WTC11 (cell line): ENCODE measurements around the gene PDE5A. TPM values are rescaled to one million over a fixed set of nuclear protein-coding genes. Genes with fewer than 3 reads are reported as not detected.

ENCODE experiments used
- ATAC-seq: fragments of 200-7000 bp; cut with Tn5 transposase; 2 replicates; pipeline ENCODE4 v1.10.0; 2021; ENCODE audit warnings: mild to moderate bottlenecking, moderate library complexity
- Bru-seq: library from RNA; stranded (reverse); fragments of 400-500 nt; gene quantifications from one replicate; lab custom pipeline; 2021; lab: Mats Ljungman, UMichigan
- CTCF ChIA-PET: fragments of 300-600 bp; sonication (Branson Sonifier 250); formaldehyde crosslinking; loops from one replicate; lab custom pipeline; 2021; ENCODE audit warnings: antibody characterized with exemption; lab: Charles Lee
- POLR2A ChIA-PET: fragments of 350-600 bp; sonication (Branson Sonifier 250); formaldehyde crosslinking; loops from one replicate; lab custom pipeline; 2021; ENCODE audit warnings: antibody characterized with exemption; lab: Charles Lee
- DNase-seq: peaks from one replicate; pipeline ENCODE4 v3.0.0; 2021; ENCODE audit warnings: low spot score
- H3K27ac Mint-ChIP-seq: 2 replicates; pipeline ENCODE4 v1.8.0; 2021; ENCODE audit warnings: mixed read lengths
- H3K27me3 Mint-ChIP-seq: 2 replicates; pipeline ENCODE4 v1.8.0; 2021; ENCODE audit warnings: low read depth, mild to moderate bottlenecking, moderate library complexity, mixed read lengths
- H3K36me3 Mint-ChIP-seq: 2 replicates; pipeline ENCODE4 v1.8.0; 2021; ENCODE audit warnings: mixed read lengths
- H3K4me1 Mint-ChIP-seq: 2 replicates; pipeline ENCODE4 v1.8.0; 2022; ENCODE audit warnings: mixed read lengths
- H3K4me3 Mint-ChIP-seq: 2 replicates; pipeline ENCODE4 v1.8.0; 2021; ENCODE audit warnings: mild to moderate bottlenecking, moderate library complexity, mixed read lengths
- H3K9me3 Mint-ChIP-seq: 2 replicates; pipeline ENCODE4 v1.8.0; 2021; ENCODE audit warnings: mixed read lengths
- CREM ChIP-seq: sonication (generic); formaldehyde crosslinking; IDR thresholded peaks from 2 replicates; pipeline ENCODE4 v1.8.1; 2022; ENCODE audit warnings: mild to moderate bottlenecking, missing genetic modification reagents, moderate library complexity
- ETV6 ChIP-seq: sonication (generic); formaldehyde crosslinking; IDR thresholded peaks from 2 replicates; pipeline ENCODE4 v1.8.1; 2022; ENCODE audit warnings: mild to moderate bottlenecking, missing genetic modification reagents
- FOXK1 ChIP-seq: sonication (generic); formaldehyde crosslinking; IDR thresholded peaks from 2 replicates; pipeline ENCODE4 v1.8.0; 2022; ENCODE audit warnings: mild to moderate bottlenecking, moderate library complexity, missing genetic modification reagents
- FOXP1 ChIP-seq: sonication (generic); formaldehyde crosslinking; IDR thresholded peaks from 2 replicates; pipeline ENCODE4 v1.8.0; 2022; ENCODE audit warnings: missing genetic modification reagents, mild to moderate bottlenecking, moderate library complexity, borderline replicate concordance
- GABPB1 ChIP-seq: sonication (generic); formaldehyde crosslinking; IDR thresholded peaks from 2 replicates; pipeline ENCODE4 v1.8.1; 2023; ENCODE audit warnings: mild to moderate bottlenecking, missing genetic modification reagents
- GRHL2 ChIP-seq: fragments of 250-450 bp; sonication (Bioruptor Pico); IDR thresholded peaks from 2 replicates; pipeline ENCODE4 v1.8.0; 2022; ENCODE audit warnings: mild to moderate bottlenecking, moderate library complexity; ENCODE audit not compliant: insufficient replicate concordance, severe bottlenecking
- MYBL2 ChIP-seq: sonication (generic); formaldehyde crosslinking; IDR thresholded peaks from 2 replicates; pipeline ENCODE4 v1.8.1; 2023; ENCODE audit warnings: mild to moderate bottlenecking, moderate library complexity, missing genetic modification reagents
- SP1 ChIP-seq: sonication (generic); formaldehyde crosslinking; conservative IDR thresholded peaks from 2 replicates; pipeline ENCODE4 v1.8.1; 2022; ENCODE audit warnings: missing genetic modification reagents
- TEAD1 ChIP-seq: sonication (generic); formaldehyde crosslinking; IDR thresholded peaks from 2 replicates; pipeline ENCODE4 v1.8.0; 2022; ENCODE audit warnings: mild to moderate bottlenecking, missing genetic modification reagents
- TP53 ChIP-seq: sonication (generic); formaldehyde crosslinking; IDR thresholded peaks from 2 replicates; pipeline ENCODE4 v1.8.1; 2023; ENCODE audit warnings: mild to moderate bottlenecking, missing genetic modification reagents
- ZNF121 ChIP-seq: sonication (generic); formaldehyde crosslinking; IDR thresholded peaks from 2 replicates; pipeline ENCODE4 v1.8.0; 2023; ENCODE audit warnings: missing genetic modification reagents
- ZNF416 ChIP-seq: fragments of 250-450 bp; sonication (Bioruptor Pico); IDR thresholded peaks from 2 replicates; pipeline ENCODE4 v1.9.0; 2021; ENCODE audit warnings: mild to moderate bottlenecking, inconsistent platforms
- long read RNA-seq, 3 experiments: library from RNA in 1 of 3; library from capped mRNA in 1 of 3; library from polyadenylated mRNA in 1 of 3; unstranded in 2 of 3; stranded (forward) in 1 of 3; transcript quantifications; one replicate each; pipeline ENCODE4 v2.0.0, GENCODE V29; 2021
- total RNA-seq: library from RNA; stranded (reverse); gene quantifications from 3 replicates; pipeline ENCODE4 v1.2.3, GENCODE V29; 2021
- TF ChIP-seq, protein P1 (sequence below): sonication (generic); formaldehyde crosslinking; IDR thresholded peaks from 2 replicates; pipeline ENCODE4 v1.8.1; 2023; ENCODE audit warnings: mild to moderate bottlenecking, missing genetic modification reagents, borderline replicate concordance
- TF ChIP-seq, protein P2 (sequence below): sonication (generic); formaldehyde crosslinking; IDR thresholded peaks from 2 replicates; pipeline ENCODE4 v1.8.0; 2022; ENCODE audit warnings: mild to moderate bottlenecking, missing genetic modification reagents
- TF ChIP-seq, protein P3 (sequence below): sonication (generic); formaldehyde crosslinking; IDR thresholded peaks from 2 replicates; pipeline ENCODE4 v1.8.1; 2023; ENCODE audit warnings: mild to moderate bottlenecking, missing genetic modification reagents, moderate library complexity
- TF ChIP-seq, protein P4 (sequence below): sonication (generic); formaldehyde crosslinking; IDR thresholded peaks from 2 replicates; pipeline ENCODE4 v1.8.1; 2023; ENCODE audit warnings: mild to moderate bottlenecking, missing genetic modification reagents
- TF ChIP-seq, protein P5 (sequence below): sonication (generic); formaldehyde crosslinking; IDR thresholded peaks from 2 replicates; pipeline ENCODE4 v1.8.0; 2023; ENCODE audit warnings: missing genetic modification reagents, mild to moderate bottlenecking, borderline replicate concordance
- TF ChIP-seq, protein P6 (sequence below): sonication (generic); formaldehyde crosslinking; IDR thresholded peaks from 2 replicates; pipeline ENCODE4 v1.8.1; 2022; ENCODE audit warnings: mild to moderate bottlenecking, moderate library complexity, missing genetic modification reagents
- TF ChIP-seq, protein P7 (sequence below): sonication (generic); formaldehyde crosslinking; IDR thresholded peaks from 2 replicates; pipeline ENCODE4 v1.8.1; 2023; ENCODE audit warnings: mild to moderate bottlenecking, moderate library complexity, missing genetic modification reagents

Gene PDE5A
- total RNA-seq (25.6 to 26.4 TPM (median 26.4 TPM) in 3 replicates), Bru-seq, nascent RNA (percentile 82 among the genes with signal in this experiment)
- long read RNA-seq, experiment 1, full-length matches to known transcripts: 42 of 79 reads
- long read RNA-seq, experiment 1, partial matches to known transcripts: 13 of 79 reads
- long read RNA-seq, experiment 1, other reads (novel, unspliced or antisense): 24 of 79 reads
- long read RNA-seq, experiment 2, full-length matches to known transcripts: 5 of 35 reads
- long read RNA-seq, experiment 2, partial matches to known transcripts: 8 of 35 reads
- long read RNA-seq, experiment 2, other reads (novel, unspliced or antisense): 22 of 35 reads
- long read RNA-seq, experiment 3, partial matches to known transcripts: 0 of 5 reads
- long read RNA-seq, experiment 3, other reads (novel, unspliced or antisense): 5 of 5 reads

DNA sequence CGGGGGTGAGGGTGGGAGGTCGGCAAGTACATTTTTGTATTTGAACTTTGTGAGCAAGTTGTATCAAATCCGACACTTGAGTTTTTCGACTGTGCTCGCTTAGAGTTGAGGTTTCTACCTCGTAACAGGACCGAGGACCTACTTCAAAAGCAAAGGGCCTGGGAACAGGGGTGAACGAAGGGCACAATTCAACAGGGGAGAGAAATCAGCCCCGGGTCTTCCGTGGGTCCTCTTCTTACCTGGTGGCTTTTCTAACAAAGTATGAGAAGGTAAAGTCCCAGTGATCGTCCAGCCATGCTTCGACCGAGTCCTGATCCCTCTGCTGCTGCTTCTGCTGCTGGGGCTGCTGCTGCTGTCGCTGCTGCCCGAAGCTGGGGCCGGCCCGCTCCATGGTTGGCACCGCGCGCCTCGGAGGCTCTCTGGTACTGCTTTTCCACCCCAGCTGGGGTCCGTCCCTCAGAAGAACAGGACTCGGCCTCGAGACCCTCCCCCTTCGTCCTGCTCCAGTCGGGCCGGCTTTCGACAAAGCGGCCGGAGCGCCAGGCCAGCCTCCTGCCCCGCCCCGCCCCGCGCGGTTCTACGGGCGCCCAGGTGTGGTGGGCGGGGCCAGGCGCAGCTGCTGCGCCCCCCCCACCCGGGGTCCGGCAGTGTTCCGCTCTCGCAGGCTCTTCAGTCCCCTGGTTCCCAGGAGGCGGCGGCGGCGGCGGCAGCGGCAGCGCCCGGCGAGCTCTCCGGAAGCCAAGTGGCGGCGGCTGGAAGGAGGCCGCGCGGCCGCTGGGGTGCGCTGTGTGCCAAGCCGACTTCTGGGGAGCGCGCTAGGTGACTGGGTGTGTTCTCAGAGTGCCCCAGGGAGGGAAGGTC is at the start of gene PDE5A:
Gene PDE5A, minus strand, starts transcription at position 524 of the 861 bp plus-strand sequence. Its CDS starts 133 bp downstream, at position 391.
- H3K4me1 Mint-ChIP-seq: peaks cover 33% of the 10 kb centered on the region
- ChIA-PET CTCF (interaction anchor here (0.6 to 2.7 kb wide), 60 partner anchors 13 to 438 kb away, joined by 3 to 45 read pairs (median 4); partner anchors contain the start of gene MAD2L1), POLR2A (interaction anchor here (0.6 to 1.4 kb wide), 4 partner anchors 13 to 438 kb away, joined by 3 to 5 read pairs (median 4); partner anchors contain the start of gene MAD2L1)
- H3K27ac Mint-ChIP-seq: peak within 1 kb of the TSS; percentile 95
- ATAC-seq: peak; percentile 82
- H3K9me3 Mint-ChIP-seq: no peaks in the 10 kb centered on the region
- no peaks in the 10 kb centered on the region for H3K36me3 Mint-ChIP-seq
- DNase-seq: peak; percentile 93
- no peaks in the 10 kb centered on the region; the same call in 1 of the 2 replicates for H3K27me3 Mint-ChIP-seq
- peak within 1 kb of the TSS; percentile 94 for H3K4me3 Mint-ChIP-seq
- TF ChIP-seq CREM (CRISPR knock-in tag) (peak; percentile 29; the same call in 1 of the 2 replicates), ETV6 (peak; percentile 94), ZNF416 (CRISPR knock-in tag) (0 out of 2 replicates have a peak, but pooled peaks have one; percentile 23), TP53 (CRISPR knock-in tag) (peak; percentile 68; the same call in 1 of the 2 replicates), GABPB1 (CRISPR knock-in tag) (peak; percentile 23; the same call in 1 of the 2 replicates), SP1 (CRISPR knock-in tag) (peak; percentile 95), FOXP1 (CRISPR knock-in tag) (peak; percentile 60), TEAD1 (peak; percentile 80), GRHL2 (CRISPR knock-in tag) (no peak), MYBL2 (CRISPR knock-in tag) (0 out of 2 replicates have a peak, but pooled peaks have one; percentile 55), FOXK1 (CRISPR knock-in tag) (peak; percentile 49; the same call in 1 of the 2 replicates), ZNF121 (CRISPR knock-in tag) (peak; percentile 58; the same call in 1 of the 2 replicates)
- TF ChIP-seq, protein P1, sequence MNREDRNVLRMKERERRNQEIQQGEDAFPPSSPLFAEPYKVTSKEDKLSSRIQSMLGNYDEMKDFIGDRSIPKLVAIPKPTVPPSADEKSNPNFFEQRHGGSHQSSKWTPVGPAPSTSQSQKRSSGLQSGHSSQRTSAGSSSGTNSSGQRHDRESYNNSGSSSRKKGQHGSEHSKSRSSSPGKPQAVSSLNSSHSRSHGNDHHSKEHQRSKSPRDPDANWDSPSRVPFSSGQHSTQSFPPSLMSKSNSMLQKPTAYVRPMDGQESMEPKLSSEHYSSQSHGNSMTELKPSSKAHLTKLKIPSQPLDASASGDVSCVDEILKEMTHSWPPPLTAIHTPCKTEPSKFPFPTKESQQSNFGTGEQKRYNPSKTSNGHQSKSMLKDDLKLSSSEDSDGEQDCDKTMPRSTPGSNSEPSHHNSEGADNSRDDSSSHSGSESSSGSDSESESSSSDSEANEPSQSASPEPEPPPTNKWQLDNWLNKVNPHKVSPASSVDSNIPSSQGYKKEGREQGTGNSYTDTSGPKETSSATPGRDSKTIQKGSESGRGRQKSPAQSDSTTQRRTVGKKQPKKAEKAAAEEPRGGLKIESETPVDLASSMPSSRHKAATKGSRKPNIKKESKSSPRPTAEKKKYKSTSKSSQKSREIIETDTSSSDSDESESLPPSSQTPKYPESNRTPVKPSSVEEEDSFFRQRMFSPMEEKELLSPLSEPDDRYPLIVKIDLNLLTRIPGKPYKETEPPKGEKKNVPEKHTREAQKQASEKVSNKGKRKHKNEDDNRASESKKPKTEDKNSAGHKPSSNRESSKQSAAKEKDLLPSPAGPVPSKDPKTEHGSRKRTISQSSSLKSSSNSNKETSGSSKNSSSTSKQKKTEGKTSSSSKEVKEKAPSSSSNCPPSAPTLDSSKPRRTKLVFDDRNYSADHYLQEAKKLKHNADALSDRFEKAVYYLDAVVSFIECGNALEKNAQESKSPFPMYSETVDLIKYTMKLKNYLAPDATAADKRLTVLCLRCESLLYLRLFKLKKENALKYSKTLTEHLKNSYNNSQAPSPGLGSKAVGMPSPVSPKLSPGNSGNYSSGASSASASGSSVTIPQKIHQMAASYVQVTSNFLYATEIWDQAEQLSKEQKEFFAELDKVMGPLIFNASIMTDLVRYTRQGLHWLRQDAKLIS: peak; percentile 85; the same call in 1 of the 2 replicates
- TF ChIP-seq, protein P2, sequence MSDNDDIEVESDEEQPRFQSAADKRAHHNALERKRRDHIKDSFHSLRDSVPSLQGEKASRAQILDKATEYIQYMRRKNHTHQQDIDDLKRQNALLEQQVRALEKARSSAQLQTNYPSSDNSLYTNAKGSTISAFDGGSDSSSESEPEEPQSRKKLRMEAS (CRISPR knock-in tag): peak; percentile 67
- TF ChIP-seq, protein P3, sequence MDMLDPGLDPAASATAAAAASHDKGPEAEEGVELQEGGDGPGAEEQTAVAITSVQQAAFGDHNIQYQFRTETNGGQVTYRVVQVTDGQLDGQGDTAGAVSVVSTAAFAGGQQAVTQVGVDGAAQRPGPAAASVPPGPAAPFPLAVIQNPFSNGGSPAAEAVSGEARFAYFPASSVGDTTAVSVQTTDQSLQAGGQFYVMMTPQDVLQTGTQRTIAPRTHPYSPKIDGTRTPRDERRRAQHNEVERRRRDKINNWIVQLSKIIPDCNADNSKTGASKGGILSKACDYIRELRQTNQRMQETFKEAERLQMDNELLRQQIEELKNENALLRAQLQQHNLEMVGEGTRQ (CRISPR knock-in tag): peak; percentile 31; the same call in 1 of the 2 replicates
- TF ChIP-seq, protein P4, sequence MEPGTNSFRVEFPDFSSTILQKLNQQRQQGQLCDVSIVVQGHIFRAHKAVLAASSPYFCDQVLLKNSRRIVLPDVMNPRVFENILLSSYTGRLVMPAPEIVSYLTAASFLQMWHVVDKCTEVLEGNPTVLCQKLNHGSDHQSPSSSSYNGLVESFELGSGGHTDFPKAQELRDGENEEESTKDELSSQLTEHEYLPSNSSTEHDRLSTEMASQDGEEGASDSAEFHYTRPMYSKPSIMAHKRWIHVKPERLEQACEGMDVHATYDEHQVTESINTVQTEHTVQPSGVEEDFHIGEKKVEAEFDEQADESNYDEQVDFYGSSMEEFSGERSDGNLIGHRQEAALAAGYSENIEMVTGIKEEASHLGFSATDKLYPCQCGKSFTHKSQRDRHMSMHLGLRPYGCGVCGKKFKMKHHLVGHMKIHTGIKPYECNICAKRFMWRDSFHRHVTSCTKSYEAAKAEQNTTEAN (CRISPR knock-in tag): peak; percentile 57; the same call in 1 of the 2 replicates
- TF ChIP-seq, protein P5, sequence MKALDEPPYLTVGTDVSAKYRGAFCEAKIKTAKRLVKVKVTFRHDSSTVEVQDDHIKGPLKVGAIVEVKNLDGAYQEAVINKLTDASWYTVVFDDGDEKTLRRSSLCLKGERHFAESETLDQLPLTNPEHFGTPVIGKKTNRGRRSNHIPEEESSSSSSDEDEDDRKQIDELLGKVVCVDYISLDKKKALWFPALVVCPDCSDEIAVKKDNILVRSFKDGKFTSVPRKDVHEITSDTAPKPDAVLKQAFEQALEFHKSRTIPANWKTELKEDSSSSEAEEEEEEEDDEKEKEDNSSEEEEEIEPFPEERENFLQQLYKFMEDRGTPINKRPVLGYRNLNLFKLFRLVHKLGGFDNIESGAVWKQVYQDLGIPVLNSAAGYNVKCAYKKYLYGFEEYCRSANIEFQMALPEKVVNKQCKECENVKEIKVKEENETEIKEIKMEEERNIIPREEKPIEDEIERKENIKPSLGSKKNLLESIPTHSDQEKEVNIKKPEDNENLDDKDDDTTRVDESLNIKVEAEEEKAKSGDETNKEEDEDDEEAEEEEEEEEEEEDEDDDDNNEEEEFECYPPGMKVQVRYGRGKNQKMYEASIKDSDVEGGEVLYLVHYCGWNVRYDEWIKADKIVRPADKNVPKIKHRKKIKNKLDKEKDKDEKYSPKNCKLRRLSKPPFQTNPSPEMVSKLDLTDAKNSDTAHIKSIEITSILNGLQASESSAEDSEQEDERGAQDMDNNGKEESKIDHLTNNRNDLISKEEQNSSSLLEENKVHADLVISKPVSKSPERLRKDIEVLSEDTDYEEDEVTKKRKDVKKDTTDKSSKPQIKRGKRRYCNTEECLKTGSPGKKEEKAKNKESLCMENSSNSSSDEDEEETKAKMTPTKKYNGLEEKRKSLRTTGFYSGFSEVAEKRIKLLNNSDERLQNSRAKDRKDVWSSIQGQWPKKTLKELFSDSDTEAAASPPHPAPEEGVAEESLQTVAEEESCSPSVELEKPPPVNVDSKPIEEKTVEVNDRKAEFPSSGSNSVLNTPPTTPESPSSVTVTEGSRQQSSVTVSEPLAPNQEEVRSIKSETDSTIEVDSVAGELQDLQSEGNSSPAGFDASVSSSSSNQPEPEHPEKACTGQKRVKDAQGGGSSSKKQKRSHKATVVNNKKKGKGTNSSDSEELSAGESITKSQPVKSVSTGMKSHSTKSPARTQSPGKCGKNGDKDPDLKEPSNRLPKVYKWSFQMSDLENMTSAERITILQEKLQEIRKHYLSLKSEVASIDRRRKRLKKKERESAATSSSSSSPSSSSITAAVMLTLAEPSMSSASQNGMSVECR: peak; percentile 53; the same call in 1 of the 2 replicates
- TF ChIP-seq, protein P6, sequence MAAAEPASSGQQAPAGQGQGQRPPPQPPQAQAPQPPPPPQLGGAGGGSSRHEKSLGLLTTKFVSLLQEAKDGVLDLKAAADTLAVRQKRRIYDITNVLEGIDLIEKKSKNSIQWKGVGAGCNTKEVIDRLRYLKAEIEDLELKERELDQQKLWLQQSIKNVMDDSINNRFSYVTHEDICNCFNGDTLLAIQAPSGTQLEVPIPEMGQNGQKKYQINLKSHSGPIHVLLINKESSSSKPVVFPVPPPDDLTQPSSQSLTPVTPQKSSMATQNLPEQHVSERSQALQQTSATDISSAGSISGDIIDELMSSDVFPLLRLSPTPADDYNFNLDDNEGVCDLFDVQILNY (CRISPR knock-in tag): peak; percentile 81
- TF ChIP-seq, protein P7, sequence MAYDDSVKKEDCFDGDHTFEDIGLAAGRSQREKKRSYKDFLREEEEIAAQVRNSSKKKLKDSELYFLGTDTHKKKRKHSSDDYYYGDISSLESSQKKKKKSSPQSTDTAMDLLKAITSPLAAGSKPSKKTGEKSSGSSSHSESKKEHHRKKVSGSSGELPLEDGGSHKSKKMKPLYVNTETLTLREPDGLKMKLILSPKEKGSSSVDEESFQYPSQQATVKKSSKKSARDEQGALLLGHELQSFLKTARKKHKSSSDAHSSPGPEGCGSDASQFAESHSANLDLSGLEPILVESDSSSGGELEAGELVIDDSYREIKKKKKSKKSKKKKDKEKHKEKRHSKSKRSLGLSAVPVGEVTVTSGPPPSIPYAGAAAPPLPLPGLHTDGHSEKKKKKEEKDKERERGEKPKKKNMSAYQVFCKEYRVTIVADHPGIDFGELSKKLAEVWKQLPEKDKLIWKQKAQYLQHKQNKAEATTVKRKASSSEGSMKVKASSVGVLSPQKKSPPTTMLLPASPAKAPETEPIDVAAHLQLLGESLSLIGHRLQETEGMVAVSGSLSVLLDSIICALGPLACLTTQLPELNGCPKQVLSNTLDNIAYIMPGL (CRISPR knock-in tag): peak; percentile 98
